ENCODE data around the gene HSDL2. TPM values are rescaled to one million over a fixed set of nuclear protein-coding genes. Genes with fewer than 3 reads are reported as not detected.
A peak's percentile ranks its signal among the peaks of the same experiment; 100 is the strongest.

HSDL2 gene
- total RNA-seq, 8 experiments from 2014 or later: 17.3 to 58.8 (median 30.7) TPM

DNA sequence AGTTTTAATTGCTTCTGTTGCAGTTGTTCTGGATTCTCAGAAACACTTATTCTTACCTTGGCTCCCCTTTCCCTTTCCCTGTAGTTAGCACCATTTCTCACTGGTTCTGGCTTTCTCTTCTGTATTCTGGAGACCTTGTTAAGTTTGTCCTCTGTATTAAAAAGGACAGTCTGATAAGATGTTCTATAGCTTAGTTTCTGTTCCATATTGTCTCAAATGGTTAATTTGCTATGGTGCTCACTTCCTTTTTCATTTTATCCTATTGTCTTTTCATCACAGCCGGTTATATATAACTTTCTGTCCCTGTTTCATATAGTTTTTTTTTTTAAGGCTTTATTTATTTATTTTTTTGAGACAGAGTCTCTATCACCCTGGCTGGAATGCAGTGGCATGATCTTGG is 65.3 kb downstream of the HSDL2 start:
- WGBS, 10 experiments: 50 to 100% (median 92%) methylated on average over 1 of the region's 1 CpG; no CpG with 5 or more reads in 1 of the 10 experiments
- in situ Hi-C loops (cut with MboI; ENCODE audit: low pct_unique_long_range_greater_than_20kb in 2 of 9, low sequenced_read_pairs in 9 of 9, unreplicated experiment in 9 of 9): loop anchor here in 1 of 9 experiments (10.0 kb wide), 1 partner anchor 60 kb away; the partner anchor contains the start of gene HSDL2
- no peak overlapping the region for H3K27ac ChIP-seq

GRCh38 chr9:112446080-112446479 is 66.2 kb downstream of the HSDL2 start:
- H3K4me1 ChIP-seq (replicated peaks in 1 of 2): no peaks in the 10 kb centered on the region
- no peak for ATAC-seq (replicated peaks in 6 of 8)
- WGBS, 10 experiments: 90 to 100% (median 100%) methylated on average over 1 to 2 of the region's 2 CpGs; no CpG with 5 or more reads in 5 of the 10 experiments
- H3K4me3 ChIP-seq: no peak overlapping the region
- in situ Hi-C loops (cut with MboI; ENCODE audit: low pct_unique_long_range_greater_than_20kb in 2 of 9, low sequenced_read_pairs in 9 of 9, unreplicated experiment in 9 of 9): loop anchor here in 1 of 9 experiments (10.0 kb wide), 1 partner anchor 61 kb away; the partner anchor contains the start of gene HSDL2
- H3K27ac ChIP-seq: no peak overlapping the region

More for the DNA sequence above, 65.3 kb downstream of the HSDL2 start:
- Histone ChIP-seq H3K4me1 (replicated peaks in 1 of 2) (no peaks in the 10 kb centered on the region), H3K4me3 (no peak overlapping the region)
- ATAC-seq (replicated peaks in 6 of 8): no peak

DNA sequence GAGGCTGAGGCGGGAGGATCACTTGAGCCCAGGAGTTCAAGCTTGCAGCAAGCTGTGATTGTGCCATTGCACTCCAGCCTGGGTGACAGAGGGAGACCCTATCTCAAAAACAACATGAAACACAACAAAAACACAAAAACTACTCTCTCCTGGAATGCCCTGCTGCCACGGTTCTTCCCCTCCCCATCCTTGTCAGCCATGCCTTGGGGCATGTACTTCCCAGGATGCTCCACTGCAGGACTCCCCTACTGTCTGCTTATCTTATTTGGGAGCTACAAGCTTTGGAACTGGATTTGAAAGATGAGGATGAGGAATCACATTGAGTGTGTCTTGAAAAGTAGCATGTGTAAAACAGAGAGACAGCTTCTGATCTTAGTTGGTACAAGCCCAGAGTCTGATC is 66.6 kb downstream of the HSDL2 start:
- Histone ChIP-seq H3K4me3 (no peak overlapping the region), H3K27ac (no peak overlapping the region), H3K4me1 (replicated peaks in 1 of 2) (no peaks in the 10 kb centered on the region)
- ATAC-seq (replicated peaks in 6 of 8): peak in 1 of 8 experiments; percentile 63
- in situ Hi-C loops (cut with MboI; ENCODE audit: low pct_unique_long_range_greater_than_20kb in 2 of 9, low sequenced_read_pairs in 9 of 9, unreplicated experiment in 9 of 9): loop anchor here in 1 of 9 experiments (10.0 kb wide), 1 partner anchor 62 kb away; the partner anchor contains the start of gene HSDL2
- 80 to 100% (median 100%) methylated on average over 1 of the region's 2 CpGs; no CpG with 5 or more reads in 7 of the 10 experiments for WGBS, 10 experiments

DNA sequence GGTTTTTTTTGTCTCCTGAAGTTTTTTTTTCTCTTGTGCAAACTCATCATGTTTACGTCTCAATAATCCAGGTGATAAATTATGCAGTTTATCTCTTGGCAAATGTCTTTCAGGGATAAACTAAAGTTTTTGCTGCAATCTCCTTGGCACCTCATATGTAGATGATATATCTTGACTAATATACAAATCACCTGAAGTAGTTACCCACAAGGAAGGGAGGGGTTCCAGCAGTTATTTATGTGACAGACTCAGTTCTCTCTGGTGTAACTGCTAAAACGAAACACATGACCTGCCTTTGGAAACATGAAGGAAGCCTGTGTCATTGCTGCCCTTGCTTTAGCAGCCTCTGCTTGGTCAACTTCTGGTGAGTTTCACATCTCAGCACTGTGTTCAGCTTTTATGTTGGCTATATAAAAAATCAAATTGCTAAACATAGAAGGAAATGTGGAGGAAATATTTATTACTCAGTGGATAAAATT is 67.4 kb downstream of the HSDL2 start:
- H3K4me1 ChIP-seq (replicated peaks in 1 of 2): no peaks in the 10 kb centered on the region
- in situ Hi-C loops (cut with MboI; ENCODE audit: low pct_unique_long_range_greater_than_20kb in 2 of 9, low sequenced_read_pairs in 9 of 9, unreplicated experiment in 9 of 9): loop anchor here in 1 of 9 experiments (10.0 kb wide), 1 partner anchor 63 kb away; the partner anchor contains the start of gene HSDL2
- peak in 4 of 8 experiments; percentile 16 to 82 (median 46) for ATAC-seq (replicated peaks in 6 of 8)
- H3K27ac ChIP-seq: no peak overlapping the region
- WGBS, 10 experiments: 0 to 100% (median 60%) methylated on average over 1 to 2 of the region's 2 CpGs
- H3K4me3 ChIP-seq: no peak overlapping the region

DNA sequence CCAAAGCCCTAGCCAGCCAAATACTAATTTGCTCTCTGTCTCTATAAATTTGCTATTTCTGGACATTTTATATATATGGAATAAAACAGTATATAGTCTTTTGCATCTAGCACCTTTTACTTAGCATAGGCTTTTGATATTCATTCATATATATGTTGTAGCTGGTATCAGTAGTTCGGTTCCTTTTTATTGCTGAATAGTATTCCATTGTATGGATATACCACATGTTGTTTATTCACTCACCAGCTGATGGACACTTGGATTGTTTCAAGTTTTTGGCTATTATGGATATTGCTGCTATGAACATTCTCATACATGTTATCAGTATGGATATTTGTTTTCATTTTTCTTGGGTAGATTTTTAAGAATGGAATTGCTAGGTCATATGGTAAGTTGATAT is 82.9 kb downstream of the HSDL2 start:
- H3K27ac ChIP-seq: no peak overlapping the region
- WGBS, 10 experiments: 75 to 100% (median 100%) methylated on average over 1 of the region's 1 CpG; no CpG with 5 or more reads in 4 of the 10 experiments
- H3K4me1 ChIP-seq (replicated peaks in 1 of 2): no peaks in the 10 kb centered on the region
- no peak for ATAC-seq (replicated peaks in 6 of 8)
- no peak overlapping the region for H3K4me3 ChIP-seq
- in situ Hi-C loops (cut with MboI; ENCODE audit: low pct_unique_long_range_greater_than_20kb in 2 of 9, low sequenced_read_pairs in 9 of 9, unreplicated experiment in 9 of 9): no loop called here

- in situ Hi-C loops (cut with MboI; ENCODE audit: low pct_unique_long_range_greater_than_20kb in 2 of 9, low sequenced_read_pairs in 9 of 9, unreplicated experiment in 9 of 9): no loop called here
- no peak overlapping the region for H3K27ac ChIP-seq
- no peak overlapping the region for H3K4me3 ChIP-seq
- no peaks in the 10 kb centered on the region for H3K4me1 ChIP-seq (replicated peaks in 1 of 2)
- WGBS, 10 experiments: 13 to 100% (median 98%) methylated on average over 1 to 4 of the region's 4 CpGs; no CpG with 5 or more reads in 3 of the 10 experiments
- ATAC-seq (replicated peaks in 6 of 8): peak in 3 of 8 experiments; percentile 77 to 82 (median 78)
Observed at GRCh38 chr9:112465352-112465751, 85.4 kb downstream of the HSDL2 start.

DNA sequence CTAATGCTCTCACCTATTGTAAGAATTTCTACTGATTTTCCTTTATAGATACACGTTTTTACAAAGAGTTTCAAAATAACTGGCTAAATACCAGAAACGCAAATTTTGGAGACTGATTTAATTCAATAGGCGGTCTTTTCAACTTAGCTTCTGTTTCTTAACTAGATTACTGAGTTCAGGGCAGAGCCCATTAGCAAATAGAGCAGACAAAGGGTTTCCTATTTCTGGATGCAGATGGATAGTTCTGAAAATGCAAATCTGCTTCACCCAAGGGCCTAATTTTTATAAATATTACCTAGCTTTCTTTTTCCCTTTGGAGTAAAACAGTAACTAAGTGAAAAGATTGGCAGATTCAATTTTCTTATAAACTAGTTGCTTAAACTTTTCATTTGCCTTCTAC is 93.1 kb downstream of the HSDL2 start:
- H3K4me3 ChIP-seq: no peak overlapping the region
- WGBS, 10 experiments: 41 to 90% (median 66%) methylated on average over 1 to 3 of the region's 3 CpGs
- no peaks in the 10 kb centered on the region for H3K4me1 ChIP-seq (replicated peaks in 1 of 2)
- peak in 1 of 8 experiments; percentile 20 for ATAC-seq (replicated peaks in 6 of 8)
- in situ Hi-C loops (cut with MboI; ENCODE audit: low pct_unique_long_range_greater_than_20kb in 2 of 9, low sequenced_read_pairs in 9 of 9, unreplicated experiment in 9 of 9): no loop called here
- H3K27ac ChIP-seq: no peak overlapping the region

DNA sequence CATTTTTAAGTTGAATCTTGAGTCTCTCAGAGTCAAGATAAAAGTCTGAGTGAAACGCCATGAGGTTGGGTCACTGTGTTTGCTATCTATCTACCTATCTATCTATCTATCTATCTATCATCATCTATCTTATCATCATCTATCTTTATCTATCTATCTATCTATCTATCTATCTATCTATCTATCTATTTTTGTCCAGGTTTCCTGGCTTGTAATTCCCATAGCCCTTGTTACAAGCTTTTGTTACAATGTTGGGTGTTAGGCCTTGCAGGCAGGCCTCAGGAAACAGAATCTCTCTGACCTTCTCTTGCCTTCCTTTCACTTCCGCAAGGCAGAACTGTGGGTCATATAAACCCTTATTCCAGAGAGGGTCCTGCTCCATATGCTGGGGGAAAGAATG is 94.1 kb downstream of the HSDL2 start:
- 63 to 100% (median 100%) methylated on average over 1 to 2 of the region's 2 CpGs; no CpG with 5 or more reads in 2 of the 10 experiments for WGBS, 10 experiments
- in situ Hi-C loops (cut with MboI; ENCODE audit: low pct_unique_long_range_greater_than_20kb in 2 of 9, low sequenced_read_pairs in 9 of 9, unreplicated experiment in 9 of 9): no loop called here
- no peak overlapping the region for H3K4me3 ChIP-seq
- no peak for ATAC-seq (replicated peaks in 6 of 8)
- H3K27ac ChIP-seq: no peak overlapping the region
- H3K4me1 ChIP-seq (replicated peaks in 1 of 2): no peaks in the 10 kb centered on the region

DNA sequence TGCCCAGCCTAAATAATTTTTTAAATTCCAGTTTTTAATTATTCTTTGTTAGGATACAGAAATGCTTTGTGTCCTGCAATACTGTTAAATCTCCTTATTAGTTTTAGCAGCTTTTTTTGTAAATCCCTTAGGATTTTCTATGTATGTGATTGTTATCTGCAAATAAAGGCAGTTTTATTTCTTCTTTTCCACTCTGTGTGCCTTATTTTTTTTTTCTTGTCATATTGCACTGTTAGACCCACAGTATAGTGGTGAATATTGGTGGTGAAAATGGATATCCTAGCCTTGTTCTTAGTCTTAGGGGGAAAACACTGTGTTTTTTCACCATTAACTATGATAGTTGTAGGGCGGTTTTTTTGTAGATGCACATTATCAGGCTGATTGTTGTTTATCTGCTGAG is 95.4 kb downstream of the HSDL2 start:
- Histone ChIP-seq H3K4me3 (no peak overlapping the region), H3K27ac (no peak overlapping the region), H3K4me1 (replicated peaks in 1 of 2) (no peaks in the 10 kb centered on the region)
- in situ Hi-C loops (cut with MboI; ENCODE audit: low pct_unique_long_range_greater_than_20kb in 2 of 9, low sequenced_read_pairs in 9 of 9, unreplicated experiment in 9 of 9): no loop called here
- ATAC-seq (replicated peaks in 6 of 8): no peak
- 78 to 100% (median 100%) methylated on average over 1 of the region's 1 CpG; no CpG with 5 or more reads in 3 of the 10 experiments for WGBS, 10 experiments

DNA sequence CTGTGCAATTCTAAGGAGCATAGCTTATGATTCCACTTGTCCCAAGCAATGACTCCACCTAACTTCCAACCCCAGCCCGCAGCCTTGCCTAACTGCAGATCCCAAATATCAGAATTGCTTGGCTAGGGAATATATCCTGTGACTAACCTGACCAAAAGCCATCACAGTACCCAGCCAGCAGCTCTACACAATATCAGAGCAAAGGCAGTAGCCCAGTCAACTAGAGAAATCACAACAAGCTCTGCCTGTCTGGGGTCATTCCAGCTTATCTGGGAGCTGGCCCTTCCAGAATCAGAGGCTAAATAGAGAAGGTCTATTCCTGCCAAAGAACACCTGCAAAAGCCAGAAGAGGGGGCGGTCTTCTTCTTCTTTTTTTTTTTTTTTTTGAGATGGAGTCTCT is 97.4 kb downstream of the HSDL2 start:
- 80 to 100% (median 100%) methylated on average over 1 of the region's 2 CpGs; no CpG with 5 or more reads in 7 of the 10 experiments for WGBS, 10 experiments
- H3K27ac ChIP-seq: no peak overlapping the region
- ATAC-seq (replicated peaks in 6 of 8): no peak
- H3K4me3 ChIP-seq: no peak overlapping the region
- in situ Hi-C loops (cut with MboI; ENCODE audit: low pct_unique_long_range_greater_than_20kb in 2 of 9, low sequenced_read_pairs in 9 of 9, unreplicated experiment in 9 of 9): no loop called here
- no peaks in the 10 kb centered on the region for H3K4me1 ChIP-seq (replicated peaks in 1 of 2)

- Histone ChIP-seq H3K4me3 (no peak overlapping the region), H3K27ac (no peak overlapping the region), H3K4me1 (replicated peaks in 1 of 2) (no peaks in the 10 kb centered on the region)
- in situ Hi-C loops (cut with MboI; ENCODE audit: low pct_unique_long_range_greater_than_20kb in 2 of 9, low sequenced_read_pairs in 9 of 9, unreplicated experiment in 9 of 9): no loop called here
- no peak for ATAC-seq (replicated peaks in 6 of 8)
Observed at GRCh38 chr9:112479221-112479620, 99.3 kb downstream of the HSDL2 start.

DNA sequence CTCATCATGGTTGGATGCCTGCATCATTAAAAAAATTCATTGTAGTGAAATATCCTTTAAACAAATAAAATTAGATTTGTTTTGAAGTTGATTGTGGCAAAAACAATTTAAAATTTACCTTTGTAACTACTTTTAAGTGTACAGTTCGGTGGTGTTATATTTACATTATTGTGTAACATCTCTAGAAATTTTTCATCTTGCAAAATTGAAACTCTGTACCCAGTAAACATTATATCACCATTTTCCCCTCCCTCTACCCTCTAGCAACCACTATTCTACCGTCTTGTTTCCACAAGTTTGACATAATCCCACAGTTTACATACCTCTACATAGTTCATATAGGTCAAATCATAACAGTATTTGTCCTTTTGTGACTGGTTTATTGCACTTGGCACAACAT is 104.7 kb downstream of the HSDL2 start:
- in situ Hi-C loops (cut with MboI; ENCODE audit: low pct_unique_long_range_greater_than_20kb in 2 of 9, low sequenced_read_pairs in 9 of 9, unreplicated experiment in 9 of 9): no loop called here
- WGBS, 10 experiments: 46 to 100% (median 94%) methylated on average over 1 to 2 of the region's 2 CpGs; no CpG with 5 or more reads in 1 of the 10 experiments
- ATAC-seq (replicated peaks in 6 of 8): no peak
- H3K4me1 ChIP-seq (replicated peaks in 1 of 2): peaks cover 0 to 4% of the 10 kb centered on the region in 2 donors
- H3K4me3 ChIP-seq: no peak overlapping the region
- H3K27ac ChIP-seq: no peak overlapping the region

DNA sequence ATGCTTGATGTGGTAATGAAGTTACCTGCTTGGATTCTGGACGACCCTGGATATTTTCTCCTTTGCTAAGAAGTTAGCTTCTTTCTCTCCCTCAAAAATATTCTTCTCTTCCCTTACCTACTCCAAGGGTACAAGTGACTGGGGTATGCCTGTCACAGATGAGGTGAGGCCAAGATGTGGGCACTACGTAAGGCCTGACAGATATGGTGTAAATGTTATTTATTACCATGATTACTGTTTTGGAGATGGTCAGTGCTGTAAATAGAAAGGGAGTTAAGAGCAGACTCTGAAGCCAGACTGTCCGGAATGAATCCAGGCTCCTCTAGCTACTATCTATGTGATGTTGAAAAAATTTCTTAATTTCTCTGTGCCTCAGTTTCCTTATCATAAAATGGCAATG is 105.7 kb downstream of the HSDL2 start:
- WGBS, 10 experiments: 50 to 100% (median 85%) methylated on average over 1 to 3 of the region's 3 CpGs; no CpG with 5 or more reads in 3 of the 10 experiments
- H3K27ac ChIP-seq: no peak overlapping the region
- in situ Hi-C loops (cut with MboI; ENCODE audit: low pct_unique_long_range_greater_than_20kb in 2 of 9, low sequenced_read_pairs in 9 of 9, unreplicated experiment in 9 of 9): no loop called here
- peaks cover 0 to 6% of the 10 kb centered on the region in 2 donors for H3K4me1 ChIP-seq (replicated peaks in 1 of 2)
- no peak for ATAC-seq (replicated peaks in 6 of 8)
- peak overlapping the region; percentile 85 to 98 (median 96) for H3K4me3 ChIP-seq

All from motor neuron (in vitro differentiated cells).